GM19328 (cell line): ENCODE measurements around the gene MYO7B.
A peak's percentile ranks its signal among the peaks of the same experiment; 100 is the strongest.
"Not testable (repeated sequence)": the region's sequence is repeated elsewhere in the genome, so short reads cannot be mapped to it uniquely, and the experiment has no call there.

Experiments used
- ATAC-seq: cut with Tn5 transposase; IDR thresholded peaks from one replicate; pipeline ENCODE4 v1.9.1; 2021; ENCODE audit warnings: mild to moderate bottlenecking, moderate library complexity; ENCODE audit not compliant: unreplicated experiment

The MYO7B gene

DNA sequence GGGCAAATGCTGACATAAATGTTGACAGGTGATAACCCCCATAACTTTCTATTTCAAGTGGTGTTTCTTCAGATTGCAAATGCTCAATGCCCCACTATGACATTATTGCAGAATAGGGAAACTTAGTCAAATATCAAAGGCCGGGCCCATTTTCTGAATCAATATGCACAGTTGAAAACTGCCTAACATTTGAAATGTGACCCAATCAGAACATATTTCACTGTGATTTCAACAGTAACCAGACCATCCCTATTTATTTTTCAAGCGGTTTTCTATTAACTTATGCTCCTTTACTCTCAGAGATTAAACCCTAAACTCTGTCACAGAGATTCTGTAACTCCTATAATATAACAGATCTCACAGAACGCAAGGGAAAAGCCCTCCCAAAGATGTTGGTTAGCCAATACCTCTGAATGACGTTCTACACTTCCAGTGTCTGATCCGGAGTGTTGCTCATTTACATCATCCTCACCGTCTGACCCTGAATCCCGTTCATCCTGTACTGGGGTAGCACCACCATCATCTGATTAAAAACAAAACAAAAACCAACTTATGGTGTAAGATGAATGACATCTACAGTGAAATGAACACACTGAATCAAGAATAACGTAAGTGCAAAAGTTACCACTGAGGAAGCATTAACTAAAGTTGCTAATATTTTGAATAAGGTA, 12.1 kb upstream of the MYO7B start:
- ATAC-seq: no peak

DNA sequence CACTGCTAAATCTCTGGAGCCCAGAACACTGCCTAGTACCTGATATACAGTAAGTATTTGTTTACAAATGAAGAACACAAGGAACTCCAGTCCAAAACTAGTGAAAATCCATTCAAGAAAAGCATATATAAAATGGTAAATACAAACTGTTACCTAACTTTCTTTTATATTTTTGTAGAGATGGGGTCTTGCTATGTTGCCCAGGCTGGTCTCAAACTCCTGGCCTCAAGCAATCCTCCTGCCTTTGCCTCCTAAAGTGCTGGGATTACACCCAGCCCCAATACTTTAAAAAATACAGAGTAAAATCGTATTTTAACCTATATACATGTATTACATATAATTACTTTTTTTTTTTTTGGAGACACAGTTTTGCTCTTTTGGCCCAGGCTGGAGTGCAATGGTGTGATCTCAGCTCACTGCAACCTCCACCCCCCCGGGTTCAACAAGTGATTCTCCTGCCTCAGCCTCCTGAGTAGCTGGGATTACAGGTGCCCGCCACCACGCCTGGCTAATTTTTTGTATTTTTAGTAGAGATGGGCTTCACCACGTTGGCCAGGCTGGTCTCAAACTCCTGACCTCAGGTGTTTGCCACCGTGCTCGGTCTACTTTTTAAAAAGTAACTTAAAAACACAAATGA, 11.2 kb upstream of the MYO7B start:
- not testable (repeated sequence) for ATAC-seq

DNA sequence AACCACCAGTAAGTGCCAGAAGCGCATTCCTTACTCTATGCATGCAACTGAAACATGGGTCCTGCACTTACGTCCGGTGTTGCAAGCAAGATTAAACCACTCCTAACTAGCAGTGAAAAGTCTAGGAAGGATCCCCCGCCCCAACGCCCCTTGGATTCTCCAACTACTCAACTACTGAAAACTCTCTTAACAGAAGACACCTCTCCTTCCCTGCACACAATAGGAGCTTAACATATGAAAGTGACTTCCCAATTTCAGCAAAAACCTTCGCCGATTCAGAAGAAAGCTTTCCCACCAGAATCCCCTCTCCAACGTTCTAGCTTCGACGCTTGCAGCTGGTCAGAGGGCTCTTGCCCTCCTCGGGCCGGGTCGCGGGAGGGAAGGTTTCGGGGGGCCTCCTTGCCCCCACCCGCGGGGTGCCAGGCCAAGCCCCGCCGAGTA, 9.8 kb upstream of the MYO7B start:
- peak; percentile 29 for ATAC-seq

DNA sequence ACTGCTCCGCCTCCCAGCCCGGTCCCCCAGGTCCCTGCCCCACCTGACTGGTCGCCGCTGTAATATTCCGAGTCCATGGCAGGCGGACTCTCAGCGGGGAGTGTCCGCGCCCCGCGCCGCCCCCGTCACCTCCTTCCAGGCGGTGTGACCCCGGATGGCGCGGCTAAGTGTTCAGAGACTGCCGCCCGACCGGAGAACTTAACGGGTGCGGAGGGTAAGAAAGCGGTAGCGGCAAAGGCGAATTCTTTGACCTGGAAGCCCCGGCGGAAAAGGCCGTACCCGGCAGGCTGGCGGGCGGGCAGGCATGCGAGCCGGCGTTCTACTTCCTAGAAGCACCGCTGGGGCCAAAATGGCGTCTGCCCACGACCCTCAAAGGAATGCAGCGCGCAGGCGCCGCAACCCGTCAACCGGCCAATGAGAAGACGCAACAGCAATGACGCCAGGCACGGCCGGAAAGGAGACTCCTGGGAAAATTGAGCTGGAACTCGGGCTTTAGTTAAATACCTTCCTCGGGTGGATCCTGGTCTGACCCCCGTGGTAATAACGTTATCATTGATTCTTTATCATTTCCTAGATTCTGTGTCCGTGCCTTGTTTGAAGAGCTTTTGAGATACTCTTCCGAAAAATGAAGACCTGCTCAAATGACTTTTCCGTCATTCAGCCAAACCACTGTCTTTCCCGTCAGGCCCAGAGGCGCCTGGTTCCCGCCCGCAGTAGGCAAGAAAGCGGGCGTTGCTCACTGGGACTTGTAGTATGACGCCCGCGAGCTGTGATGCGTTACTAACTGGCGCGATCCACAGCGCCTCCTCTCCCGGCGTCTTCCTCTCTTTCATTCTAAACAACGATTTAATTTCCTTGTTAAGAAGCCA, 9.1 kb upstream of the MYO7B start, which contains the start of gene IWS1:
Gene IWS1, minus strand, starts transcription at position 358 of the 869 bp plus-strand sequence. Its CDS starts 281 bp downstream, at position 77.
- peak; percentile 87 for ATAC-seq

- no peak for ATAC-seq
These were observed 8.3 kb upstream of the MYO7B start for GRCh38 chr2:127527001-127527804.

- ATAC-seq: no peak
These were observed 7.0 kb upstream of the MYO7B start for GRCh38 chr2:127528487-127528886.

DNA sequence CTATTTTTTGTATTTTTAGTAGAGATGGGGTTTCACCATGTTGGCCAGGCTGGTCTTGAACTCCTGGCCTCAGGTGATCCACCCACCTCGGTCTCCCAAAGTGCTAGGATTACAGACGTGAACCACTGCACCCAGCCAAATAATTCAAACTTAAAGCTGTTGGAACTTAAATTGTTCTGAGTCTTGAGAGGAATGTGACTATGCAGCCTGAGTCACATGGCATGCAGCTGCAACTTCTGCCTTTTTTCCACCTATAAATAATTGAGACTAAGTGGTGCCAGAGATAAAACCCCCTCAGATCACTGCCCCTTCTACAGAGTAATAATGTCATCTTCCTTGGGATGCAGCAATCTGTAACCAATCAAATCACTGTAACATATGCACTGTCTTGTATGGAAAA, 6.1 kb upstream of the MYO7B start:
- ATAC-seq: not testable (repeated sequence)

DNA sequence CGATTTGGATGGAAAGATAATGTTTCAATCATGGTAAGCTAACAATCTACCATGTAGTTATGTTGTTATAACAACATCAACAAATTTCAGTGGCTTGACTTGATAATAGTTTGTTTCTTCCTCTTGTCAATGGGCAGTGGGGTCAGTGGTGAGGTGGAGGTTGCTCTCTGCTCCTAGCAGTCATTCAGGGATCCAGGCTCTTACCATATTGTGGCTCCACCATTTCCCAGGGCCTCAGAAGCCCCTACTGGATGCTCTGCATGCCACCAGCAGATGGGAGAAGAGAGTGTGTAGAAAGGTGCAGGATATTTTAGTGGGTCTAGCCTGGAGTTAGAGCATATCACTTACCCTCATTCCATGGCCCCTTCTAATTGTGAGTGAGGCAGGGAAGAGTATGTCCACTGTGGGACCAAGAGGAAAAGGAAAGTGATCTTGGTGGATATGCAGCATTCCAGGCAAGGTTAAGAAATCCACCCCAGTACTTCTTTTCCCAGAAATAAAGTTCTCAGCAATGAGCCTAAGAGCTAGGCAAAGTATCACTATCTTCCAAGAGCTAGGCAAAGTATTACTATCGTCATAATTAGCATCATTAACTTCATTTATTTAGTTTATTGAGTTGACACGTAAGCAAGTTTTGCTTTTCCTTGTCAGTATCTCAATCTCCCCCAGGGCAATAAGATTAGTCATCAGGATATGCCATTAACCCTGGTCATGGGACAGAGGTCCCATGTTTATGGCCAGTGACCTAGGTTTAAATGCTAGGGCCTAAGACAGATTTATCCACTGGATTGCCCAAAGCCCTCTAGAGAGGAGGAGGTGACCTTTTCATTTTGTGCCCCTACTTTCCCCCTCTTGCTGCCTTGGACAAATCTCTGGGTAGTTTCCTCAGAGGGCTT, 5.0 kb upstream of the MYO7B start:
- no peak for ATAC-seq

DNA sequence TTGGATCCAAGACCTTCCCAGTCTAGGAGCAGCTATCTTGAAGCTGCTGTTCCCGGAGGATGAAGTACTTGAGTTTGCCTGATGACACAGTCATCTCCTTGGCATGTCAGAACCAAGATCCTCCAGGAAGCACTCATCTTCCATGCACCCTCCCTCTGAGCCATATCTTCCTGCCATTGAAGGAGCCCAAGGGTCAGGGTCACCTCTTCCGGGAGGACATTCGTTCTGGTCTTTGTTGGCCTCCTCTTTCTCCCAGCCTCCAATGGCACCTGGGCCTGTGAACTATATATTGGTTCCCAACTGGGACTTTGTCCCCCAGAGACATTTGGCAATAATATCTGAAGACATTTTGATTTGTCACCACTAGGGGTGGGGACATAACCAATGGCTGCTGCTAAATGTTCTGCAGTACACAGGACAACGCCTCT, 4.2 kb upstream of the MYO7B start:
- no peak for ATAC-seq

DNA sequence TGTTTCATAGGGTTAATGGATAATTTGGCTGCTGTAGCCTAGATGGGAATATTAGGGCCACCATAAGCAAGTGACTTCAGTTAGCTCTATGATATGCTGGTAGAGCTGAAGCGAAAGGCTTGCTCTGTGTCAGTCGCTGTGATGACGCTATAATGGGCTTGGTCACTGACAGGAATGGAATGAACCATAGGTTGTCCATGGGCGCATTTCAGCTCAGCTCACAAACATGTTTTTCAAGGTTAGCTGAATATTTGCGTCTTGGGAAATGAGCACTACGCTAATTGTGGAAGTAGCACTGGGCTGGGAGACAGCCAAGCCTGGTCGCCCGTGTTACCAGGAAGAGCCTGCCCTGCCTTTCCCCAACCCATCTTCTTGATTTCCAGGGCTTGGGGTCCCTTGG, 3.2 kb upstream of the MYO7B start:
- no peak for ATAC-seq

DNA sequence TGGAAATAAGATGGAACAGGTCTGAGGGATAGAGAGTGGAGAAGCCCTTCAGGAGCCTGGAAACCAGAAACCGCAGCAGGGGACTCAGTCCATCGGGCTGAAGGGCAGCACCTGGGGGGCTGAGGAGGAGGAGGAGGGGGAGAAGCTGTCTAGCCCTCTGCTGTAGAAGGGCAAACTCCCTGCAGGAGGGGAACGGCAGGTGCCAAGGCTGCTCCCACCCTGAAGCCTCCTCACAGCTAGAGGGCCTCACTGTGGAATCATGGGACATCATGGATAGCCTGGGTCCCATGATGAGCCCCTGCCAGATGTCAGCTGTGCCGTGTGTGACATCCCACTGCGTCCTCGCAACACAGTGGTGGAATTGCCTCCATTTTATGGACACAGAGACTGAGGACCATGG, 435 bp downstream of the MYO7B start:
- ATAC-seq: no peak

DNA sequence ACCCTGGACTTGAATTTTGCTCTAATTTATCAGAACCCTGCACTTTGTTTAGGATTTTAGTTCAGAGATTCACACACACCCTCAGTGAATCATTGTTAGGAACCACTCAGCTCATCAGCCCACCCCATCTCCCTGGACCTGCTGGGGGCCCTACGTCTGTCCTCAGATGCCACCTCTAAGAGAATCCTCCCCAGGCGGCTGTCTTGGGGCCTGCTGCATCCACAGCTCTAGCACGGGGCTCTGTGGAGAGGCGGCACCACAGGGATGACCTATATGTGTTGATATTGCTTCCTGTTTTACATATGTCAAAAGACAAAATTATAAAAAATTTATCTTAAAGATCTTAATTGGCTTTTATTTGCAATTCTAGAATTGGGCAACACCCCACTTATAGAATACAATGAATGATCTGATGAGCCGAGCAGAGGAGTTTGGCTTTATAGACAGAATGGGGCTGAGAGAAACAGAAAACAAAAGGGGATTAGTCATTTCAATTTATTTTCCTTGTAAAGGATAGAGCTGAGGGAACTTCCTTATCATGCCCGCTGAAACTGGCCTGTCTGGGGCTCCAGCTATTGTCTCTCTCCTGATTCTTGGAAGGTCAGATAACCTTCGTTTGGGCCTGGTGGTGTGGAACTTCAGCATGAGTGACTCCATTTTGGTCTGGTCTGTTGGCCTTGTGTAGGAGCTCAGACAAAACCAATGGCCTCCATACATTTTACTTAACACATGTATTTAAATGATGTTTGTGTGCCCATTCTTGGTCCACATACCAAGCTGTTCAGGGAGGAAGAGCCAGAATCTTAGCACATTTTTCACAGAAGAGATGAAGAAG, 1.4 kb downstream of the MYO7B start:
- ATAC-seq: no peak

DNA sequence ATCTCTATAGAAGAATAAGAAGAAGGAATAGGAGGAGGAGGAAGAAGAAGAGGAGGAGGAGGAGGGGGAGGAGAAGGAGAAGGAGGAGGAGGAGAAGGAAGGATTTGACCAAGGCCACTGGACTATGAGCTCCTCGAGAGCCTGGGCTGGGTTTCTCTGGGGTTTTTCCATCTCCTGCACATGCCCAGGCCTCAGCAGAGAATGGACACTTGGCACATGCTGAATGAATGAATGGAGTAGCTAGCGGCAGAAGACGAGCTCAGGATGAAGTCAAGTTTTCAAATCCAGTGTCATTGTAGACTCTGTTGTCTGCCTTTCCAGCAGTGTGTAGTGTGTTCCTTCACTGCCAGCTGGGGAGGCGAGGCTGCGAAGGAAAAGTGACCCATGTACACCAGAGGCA, 2.2 kb downstream of the MYO7B start:
- no peak for ATAC-seq

DNA sequence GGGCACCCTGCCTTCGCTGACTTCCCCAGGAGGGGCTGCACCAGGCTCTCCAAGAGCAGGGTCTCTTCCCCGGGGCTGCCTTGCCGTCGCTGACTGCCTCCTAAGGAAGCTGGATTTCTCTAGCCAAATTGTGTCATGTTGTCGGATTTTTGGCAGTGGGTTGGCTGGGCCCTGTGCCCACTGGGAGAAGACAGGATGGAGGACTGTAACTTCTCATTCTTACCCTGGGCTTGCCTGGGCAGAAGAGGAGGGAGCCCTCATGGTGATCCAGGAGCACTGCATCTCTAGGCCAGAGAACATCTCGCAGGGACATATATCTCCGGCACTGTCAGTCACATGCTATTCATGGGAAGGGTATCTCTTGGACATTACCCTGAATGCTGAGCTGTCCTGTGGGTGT, 6.3 kb downstream of the MYO7B start:
- ATAC-seq: no peak

- no peak for ATAC-seq
These were observed 6.7 kb downstream of the MYO7B start for GRCh38 chr2:127542231-127542630.

DNA sequence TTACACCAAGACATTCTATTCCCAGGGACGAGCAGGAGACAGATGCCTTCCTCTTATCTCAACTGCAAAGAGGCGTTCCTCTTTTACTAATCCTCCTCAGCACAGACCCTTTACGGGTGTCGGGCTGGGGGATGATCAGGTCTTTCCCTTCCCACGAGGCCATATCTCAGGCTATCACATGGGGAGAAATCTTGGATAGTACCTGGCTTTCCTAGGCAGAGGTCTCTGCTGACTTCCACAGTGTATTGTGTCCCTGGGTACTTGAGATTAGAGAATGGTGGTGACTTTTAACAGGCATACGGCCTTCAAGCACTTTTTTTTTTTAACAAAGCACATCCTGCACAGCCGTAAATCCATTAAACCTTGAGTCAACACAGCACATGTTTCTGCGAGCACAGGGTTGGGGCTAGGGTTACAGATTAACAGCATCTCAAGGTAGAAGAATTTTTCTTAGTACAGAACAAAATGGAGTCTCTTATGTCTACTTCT, 7.6 kb downstream of the MYO7B start:
- not testable (repeated sequence) for ATAC-seq

- no peak for ATAC-seq
These were observed 9.7 kb downstream of the MYO7B start for GRCh38 chr2:127545189-127545588.

DNA sequence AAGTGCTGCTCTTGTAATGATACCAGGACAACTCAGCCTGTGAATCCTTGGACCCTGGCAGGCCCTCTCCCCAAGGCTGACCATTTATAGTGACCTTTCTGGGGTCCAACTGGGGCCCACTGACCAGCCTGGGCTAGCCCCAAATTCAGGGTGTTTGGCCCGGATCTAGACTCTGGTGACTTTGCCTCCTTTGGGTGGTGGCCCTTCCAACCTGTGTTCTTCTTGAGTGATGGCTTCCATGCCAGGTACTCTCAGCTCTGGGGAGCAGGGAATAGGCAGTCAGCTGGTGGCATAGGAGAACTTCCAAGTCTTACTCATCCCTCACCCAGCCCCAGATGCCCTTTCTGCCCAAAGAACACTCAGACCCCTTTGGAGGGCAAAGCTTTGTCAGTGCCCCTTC, 10.3 kb downstream of the MYO7B start:
- ATAC-seq: no peak

GRCh38 chr2:127546797-127547196, 11.3 kb downstream of the MYO7B start:
- no peak for ATAC-seq
